Measurements from ENCODE around the gene ODAPH.
"Not testable (repeated sequence)": the region's sequence is repeated elsewhere in the genome, so short reads cannot be mapped to it uniquely, and the experiment has no call there.

Gene ODAPH, protein sequence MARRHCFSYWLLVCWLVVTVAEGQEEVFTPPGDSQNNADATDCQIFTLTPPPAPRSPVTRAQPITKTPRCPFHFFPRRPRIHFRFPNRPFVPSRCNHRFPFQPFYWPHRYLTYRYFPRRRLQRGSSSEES

DNA sequence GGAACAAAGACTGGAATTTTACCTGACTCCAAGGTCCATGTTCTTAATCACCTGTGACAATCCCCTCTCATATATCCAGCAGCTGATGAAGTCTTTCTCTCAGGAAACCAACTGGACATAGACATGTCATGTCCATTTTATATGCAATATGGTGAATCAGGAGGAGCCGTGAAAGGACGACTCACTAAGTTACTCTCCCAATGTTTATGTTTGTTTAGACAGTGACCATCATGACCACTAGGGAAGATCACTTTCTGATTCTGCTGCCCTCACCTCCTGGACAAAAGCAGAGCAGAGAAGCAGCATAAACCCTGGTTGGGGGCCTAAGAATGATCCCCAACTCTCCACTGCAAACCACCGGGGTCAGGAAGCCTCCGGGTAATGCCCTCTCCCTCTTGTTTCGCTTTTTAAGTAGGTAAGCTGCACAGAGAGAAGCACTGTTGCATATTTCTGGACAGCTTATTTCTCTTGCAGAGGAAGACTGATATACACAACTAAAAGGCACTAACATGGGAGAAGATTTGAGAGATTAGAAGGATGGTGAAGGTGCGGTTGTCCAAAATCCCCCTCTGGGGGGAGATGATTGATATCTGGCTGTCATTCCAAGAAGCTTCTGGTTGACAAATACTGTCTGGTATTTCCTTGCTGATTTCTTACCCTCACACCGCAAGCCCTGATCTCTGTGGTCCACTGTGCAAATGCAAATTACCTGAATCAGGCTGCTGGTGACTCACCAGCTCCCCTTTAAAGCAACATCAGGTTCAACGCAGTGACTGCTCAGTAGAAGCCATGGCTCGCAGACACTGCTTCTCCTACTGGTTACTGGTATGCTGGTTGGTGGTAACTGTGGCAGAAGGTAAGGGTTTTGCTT is at the start of gene ODAPH:
Gene ODAPH (plus strand): TSS at position 773 of the 871 bp plus-strand sequence. CDS start 17 bp downstream, at position 790.
- DNase-seq, result peak in 1 of 2 donors; percentile 3

DNA sequence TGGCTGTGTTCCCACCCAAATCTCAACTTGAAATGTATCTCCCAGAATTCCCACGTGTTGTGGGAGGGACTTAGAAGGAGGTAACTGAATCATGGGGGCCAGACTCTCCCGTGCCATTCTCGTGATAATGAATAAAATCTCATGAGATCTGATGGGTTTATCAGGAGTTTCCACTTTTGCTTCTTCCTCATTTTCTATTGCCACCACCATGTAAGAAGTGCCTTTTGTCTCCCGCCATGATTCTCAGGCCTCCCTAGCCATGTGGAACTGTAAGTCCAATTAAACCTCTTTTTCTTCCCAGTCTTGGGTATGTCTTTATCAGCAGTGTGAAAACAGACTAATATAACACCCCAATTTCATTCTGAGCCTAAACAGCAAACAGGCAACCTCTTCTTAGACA is 46.3 kb upstream of the ODAPH start:
- DNase-seq, result not testable (repeated sequence)

DNA sequence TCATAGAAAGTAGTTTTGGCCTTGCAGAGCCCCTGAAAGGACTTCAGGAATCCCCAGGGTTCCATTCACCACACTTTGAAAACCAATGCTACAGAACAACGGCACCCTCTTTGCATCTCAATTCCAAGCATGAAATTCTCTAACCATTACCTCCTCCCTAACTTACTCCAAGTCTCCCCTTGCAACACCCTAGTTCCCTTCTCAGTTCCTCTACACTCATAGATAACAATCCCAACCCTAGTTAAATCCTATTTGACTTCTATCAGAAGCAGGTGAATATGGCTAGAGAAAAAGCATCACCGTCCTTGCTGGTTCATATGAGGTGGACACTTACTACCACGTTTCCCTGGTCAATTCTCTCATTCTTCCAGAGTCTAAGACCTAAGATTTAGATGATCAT is 44.0 kb upstream of the ODAPH start:
- DNase-seq, result no peak

DNA sequence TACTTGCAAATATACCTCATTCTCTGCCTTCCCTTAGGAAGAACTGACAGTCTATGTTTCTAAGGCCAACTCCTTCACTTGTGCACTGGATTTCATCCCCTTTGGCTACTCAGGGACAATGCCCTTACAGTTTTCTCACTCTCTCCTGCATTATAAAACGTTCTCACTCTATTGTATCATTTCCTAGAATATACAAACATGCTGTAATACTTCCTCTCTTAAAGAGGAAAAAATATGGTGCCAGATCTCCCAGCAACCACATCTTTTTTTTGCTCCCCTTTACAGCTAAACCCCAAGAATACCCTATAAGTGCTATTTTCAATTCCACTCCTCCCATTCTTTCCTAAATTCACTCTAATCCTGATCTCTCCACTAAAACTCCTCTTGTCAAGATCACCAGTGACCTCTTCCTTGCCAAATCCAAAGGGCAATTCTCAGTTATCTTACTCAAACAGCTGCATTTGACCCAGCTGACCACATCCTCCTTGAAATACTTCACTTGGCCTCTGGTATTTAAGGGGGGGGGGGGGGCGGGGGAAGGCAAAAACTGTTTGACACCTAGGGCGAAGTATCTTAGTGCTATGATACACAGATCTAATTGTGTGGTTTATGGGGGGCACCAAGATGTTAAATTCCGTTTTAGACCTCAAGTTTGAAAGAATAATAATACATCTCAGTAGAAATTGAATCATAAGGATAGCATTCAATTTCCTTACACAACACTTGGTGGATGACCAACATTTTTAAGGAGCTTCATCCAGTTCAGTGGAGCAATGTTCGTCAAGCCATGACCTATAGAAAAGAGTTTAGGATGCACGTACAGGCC is 43.3 kb upstream of the ODAPH start:
- peak in 1 of 2 donors; percentile 26 for DNase-seq

DNA sequence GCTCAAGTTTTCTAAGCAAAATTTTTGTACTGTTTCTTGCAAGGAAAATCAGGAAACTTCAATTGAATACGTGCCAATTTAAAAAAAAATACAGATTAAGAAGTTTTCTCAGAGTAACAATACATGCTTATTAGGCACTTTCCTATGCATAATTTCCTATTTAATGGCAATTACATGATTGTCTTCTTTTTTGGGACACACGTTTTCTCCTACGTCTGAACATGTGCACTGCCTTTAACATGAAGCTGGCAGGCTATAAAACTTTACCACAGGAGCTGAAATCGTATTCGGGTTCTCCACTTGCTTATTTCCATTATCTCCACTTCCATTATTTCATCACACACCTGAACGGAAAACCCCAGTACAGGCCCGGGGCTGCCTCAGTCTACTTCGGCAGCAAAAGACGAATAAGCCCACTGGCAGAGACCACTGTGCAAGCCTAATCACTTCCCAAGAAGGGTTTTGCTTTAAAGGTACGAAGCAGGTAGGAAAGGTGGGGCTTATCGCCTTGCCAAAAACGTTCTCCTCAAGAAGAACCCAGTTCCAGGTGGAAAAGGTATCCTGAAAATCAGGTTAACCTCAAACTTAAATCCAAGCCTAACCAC is 42.2 kb upstream of the ODAPH start:
- DNase-seq, result no peak

DNA sequence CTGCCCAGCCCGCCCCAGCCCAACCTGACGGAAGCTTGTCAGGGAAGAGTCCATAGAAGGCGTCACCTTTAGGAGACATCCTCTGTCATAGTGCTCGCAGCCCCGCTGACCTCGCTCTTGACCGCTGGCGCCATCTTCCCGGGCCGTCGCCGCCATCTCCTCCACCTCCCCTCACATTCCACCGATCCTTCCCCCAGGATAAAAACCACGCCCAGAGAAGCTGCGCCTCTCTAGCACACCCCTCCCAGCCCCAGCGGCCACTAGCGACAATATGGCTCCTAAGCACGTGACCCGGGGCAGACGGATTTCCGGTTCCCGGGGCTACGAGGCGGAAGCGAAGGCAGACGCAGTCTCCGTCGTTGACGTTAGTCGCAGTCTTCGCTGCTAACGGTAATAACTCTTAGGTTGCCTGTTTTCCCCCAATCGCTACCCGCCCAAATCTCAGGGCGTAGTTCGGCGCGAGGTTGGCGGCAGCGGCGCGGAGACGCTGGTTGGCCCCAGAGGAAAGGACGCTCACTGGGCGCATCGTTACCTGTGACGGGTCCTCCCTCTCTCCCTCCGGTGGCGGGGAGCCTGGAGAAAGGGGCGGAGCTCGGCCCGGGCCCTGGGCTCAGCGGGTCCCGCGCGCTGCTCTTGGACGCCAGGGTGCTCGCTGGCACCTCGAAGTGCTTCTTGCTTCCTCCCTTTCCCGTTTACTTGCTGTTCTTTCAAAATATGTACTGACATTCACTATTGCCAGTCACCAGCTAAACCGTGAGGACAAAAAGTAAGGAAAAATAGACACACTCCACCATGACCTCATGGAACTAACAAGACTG is 41.5 kb upstream of the ODAPH start, which contains the start of the genes RCHY1 and THAP6:
Gene RCHY1 (minus strand): TSS at position 273 of the 818 bp plus-strand sequence. CDS start 117 bp downstream, at position 156.
Gene THAP6 (plus strand): TSS at position 343 of the 818 bp plus-strand sequence. CDS start 980 bp downstream, outside the sequence.
- peak; percentile 91 to 92 for DNase-seq

DNA sequence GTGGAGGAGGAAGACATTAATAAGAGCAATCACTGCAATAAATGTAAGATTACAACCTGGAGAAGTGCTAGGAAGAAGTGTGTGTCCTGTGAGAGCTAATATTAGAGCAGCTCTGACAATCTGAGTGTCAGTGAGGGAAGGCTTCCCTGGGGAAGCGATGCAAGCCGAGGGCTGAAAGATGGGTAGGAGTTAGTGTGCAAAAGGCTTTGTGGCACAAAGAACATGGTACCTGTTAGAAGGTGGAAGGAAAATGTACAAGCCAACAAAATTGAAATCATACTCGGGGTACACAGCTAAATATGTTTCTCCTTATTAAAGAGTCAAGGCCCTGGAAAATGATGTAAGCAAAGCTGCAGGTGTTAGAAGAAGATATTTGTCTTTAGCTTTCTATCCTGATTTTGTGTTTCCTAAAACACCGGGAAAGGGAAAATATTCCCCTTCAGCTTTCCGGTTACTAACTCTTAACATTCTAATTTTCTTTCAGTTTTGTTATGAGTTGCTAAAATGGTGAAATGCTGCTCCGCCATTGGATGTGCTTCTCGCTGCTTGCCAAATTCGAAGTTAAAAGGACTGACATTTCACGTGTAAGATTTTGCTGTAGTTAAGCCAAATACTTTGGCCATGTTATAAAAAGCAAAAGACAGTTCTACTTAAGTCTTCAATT is 40.8 kb upstream of the ODAPH start:
- DNase-seq, result peak in 1 of 2 donors; percentile 58

DNA sequence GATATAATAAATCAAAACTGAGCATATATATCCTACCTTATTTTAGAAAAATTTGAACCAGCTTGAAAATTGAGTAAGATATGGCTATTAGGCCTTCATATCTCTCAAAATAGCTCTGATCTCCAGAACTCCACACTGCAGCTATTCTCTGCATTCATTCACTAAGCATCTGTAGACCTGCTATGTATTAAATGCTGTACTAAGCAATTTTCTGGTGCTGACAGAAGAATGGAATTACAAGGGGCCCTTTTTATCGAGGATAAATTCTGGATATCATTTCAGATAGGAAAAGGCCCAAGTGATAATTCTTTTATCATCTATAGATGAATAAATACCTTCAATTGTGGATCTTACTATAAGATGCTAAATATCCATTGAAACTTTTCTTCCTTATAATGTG is 39.7 kb upstream of the ODAPH start:
- no peak for DNase-seq

DNA sequence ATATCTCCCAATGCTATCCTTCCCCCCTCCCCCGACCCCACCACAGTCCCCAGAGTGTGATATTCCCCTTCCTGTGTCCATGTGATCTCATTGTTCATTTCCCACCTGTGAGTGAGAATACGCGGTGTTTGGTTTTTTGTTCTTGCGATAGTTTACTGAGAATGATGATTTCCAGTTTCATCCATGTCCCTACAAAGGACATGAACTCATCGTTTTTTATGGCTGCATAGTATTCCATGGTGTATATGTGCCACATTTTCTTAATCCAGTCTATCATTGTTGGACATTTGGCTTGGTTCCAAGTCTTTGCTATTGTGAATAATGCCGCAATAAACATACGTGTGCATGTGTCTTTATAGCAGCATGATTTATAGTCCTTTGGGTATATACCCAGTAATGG is 36.4 kb upstream of the ODAPH start:
- DNase-seq, result not testable (repeated sequence)

DNA sequence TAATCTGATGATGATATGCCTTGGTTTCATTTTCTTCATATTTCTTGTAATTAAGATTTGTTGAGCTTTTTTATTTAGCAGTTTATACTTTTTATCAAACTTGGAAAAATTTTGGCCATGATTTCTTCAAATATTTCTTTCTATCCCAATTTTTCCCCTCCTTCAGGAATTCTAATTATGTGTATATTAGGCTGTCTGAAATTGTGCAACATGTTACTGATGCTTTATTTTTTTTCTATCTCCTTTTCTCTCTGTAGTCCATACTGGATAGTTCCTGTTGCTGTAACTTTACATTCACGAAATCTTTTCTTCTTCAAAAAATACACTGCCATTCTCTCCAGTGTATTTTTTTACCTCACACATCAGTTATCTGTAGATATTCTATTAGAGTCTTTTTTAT is 30.8 kb upstream of the ODAPH start:
- DNase-seq, result no peak

DNA sequence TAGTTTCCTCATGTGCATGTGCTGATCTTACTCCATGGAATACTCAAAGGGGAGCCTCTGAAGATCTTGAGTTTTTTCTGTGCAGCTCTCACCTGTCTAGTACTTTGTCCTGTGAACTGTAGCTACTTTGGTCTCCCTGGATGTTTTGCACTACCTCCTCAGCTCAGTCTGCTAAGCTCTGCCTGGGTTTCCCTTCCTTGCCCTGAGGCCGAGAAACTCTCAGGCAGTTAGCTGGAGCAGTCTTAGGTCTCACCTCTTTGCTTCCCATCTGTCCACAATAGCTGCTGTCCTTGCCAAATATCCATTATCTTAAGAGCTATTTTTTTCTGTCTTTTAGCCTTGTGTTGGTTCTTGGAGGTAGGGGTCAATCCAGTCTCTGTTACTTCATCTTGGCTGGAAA is 30.0 kb upstream of the ODAPH start:
- DNase-seq, result no peak

DNA sequence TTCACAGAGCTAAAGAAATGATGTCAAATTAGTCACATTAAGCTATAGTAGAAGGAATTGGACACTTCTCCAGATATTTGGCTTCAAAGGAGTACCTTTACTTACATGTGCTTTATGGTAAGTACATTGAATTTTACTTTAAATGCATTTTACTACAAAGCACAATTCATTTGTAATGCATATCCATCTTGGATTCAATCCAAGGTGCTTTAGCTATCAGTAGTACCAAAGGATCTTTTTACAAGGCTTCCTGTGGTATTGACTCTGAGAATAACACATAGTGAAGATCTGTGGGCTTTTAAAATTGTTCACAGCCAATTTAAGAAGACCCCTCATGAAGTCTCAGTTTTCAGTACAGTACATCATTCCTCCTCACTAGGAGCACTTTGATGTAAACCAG is 28.4 kb upstream of the ODAPH start:
- DNase-seq, result no peak

DNA sequence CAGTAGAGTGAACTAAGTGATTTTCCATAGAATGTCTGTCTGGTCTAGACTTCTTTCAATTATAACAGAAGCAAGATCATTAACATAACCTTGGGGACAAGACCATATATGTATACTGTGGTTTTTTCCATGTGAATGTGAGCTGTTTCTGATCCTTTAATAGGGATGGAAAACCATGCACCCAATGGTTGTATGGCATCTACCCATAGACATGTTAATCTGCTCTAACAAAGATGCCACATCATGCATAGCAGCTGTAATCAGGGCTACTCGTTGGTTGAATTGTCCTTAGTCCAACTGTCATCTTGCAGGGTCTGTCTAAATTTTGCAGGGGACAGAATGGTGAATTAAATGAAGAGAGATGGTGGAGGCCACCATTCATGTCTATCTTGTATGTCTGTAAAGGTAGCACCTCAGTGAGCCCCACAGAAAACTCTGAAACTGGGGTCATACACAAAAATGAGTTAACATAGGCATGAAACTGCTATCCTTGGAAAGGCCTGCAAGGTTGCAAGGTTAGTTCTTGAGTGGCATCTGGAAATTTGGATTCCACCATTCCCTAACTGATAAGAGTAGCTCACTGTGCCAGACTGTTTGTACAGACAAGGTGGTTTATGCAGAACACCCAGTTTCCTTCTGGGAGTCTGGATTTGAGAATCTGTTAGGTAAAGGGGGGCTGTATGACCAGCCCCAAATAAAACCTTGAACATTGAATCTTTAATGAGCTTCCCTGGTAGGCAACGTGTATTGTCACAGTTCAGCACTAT is 25.1 kb upstream of the ODAPH start:
- no peak for DNase-seq

DNA sequence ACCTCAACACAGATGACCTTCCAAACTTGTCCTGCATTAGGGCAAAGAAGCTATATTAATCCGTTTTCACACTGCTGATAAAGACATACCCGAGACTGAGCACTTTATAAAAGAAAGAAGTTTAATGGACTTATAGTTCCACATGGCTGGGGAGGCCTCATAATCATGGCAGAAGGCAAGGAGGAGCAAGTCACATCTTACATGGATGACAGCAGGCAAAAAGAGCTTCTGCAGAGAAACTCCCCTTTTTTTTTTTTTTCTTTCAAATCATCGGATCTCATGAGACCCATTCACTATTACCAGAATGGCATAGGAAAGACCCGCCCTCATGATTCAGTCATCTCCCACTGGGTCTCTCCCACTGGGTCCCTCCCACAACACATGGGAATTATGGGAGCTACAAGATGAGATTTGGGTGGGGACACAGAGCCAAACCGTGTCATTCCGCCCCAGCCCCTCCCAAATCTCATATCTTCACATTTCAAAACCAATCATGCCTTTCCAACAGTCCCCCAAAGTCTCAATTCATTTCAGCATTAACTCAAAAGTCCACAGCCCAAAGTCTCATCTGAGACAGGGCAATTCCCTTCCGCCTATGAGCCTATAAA is 24.2 kb upstream of the ODAPH start:
- DNase-seq, result not testable (repeated sequence)

DNA sequence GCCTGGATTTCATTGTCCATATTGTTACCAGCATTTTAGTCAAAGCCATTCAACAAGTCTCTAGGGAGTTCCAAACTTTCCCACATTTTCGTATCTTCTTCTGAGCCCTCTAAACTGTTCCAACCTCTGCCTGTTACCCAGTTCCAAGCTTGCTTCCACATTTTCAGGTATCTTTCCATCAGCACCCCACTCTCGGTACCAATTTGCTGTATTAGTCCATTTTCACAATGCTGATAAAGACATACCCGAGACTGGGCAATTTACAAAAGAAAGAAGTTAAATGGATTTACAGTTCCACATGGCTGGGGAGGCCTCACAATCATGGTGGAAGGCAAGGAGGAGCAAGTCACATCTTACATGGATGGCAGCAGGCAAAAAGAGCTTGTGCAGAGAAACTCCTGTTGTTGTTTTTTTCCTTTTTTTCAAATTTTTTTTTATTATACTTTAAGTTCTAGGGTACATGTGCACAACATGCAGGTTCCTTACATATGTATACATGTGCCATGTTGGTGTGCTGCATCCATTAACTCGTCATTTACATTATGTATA is 22.5 kb upstream of the ODAPH start:
- DNase-seq, result not testable (repeated sequence)

DNA sequence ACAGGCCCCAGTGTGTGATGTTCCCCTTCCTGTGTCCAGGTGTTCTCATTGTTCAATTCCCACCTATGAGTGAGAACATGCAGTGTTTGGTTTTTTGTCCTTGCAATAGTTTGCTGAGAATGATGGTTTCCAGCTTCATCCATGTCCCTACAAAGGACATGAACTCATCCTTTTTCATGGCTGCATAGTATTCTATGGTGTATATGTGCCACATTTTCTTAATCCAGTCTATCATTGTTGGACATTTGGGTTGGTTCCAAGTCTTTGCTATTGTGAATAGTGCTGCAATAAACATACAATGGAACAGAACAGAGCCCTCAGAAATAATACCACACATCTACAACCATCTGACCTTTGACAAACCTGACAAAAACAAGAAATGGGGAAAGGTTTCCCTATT is 21.9 kb upstream of the ODAPH start:
- DNase-seq, result not testable (repeated sequence)

DNA sequence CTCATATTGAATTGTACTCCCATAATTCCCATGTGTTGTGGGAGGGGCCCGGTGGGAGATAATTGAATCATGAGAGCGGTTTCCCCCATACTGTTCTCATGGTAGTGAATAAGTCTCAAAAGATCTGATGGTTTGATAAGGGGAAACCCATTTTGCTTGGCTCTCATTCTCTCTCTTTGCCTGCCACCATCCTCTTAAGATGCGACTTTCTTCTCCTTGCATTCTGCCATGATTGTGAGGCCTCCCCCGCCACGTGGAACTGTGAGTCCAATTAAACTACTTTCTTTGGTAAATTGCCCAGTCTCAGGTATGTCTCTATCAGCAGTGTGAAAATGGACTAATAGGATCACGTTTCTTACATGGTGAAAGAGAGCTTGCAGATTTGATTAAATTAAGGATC is 18.6 kb upstream of the ODAPH start:
- not testable (repeated sequence) for DNase-seq

DNA sequence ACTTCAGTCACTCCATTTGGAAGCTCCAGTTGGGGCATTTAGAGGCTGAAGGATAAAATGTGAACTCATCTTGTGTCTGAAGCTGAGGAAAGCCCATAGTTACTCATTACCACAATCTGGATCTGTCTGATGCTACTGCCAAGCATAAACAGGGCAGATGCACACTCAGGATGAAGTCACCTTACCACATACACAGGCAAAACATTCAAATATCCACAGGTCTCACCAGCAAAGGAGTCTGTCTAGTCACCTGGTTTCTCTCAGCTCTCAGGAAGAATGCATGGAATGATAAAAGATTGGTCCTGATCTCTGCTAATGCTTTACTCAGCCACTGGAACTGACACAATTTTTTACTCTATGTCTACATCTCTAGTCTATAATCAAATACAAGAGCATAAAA is 13.0 kb upstream of the ODAPH start:
- no peak for DNase-seq

DNA sequence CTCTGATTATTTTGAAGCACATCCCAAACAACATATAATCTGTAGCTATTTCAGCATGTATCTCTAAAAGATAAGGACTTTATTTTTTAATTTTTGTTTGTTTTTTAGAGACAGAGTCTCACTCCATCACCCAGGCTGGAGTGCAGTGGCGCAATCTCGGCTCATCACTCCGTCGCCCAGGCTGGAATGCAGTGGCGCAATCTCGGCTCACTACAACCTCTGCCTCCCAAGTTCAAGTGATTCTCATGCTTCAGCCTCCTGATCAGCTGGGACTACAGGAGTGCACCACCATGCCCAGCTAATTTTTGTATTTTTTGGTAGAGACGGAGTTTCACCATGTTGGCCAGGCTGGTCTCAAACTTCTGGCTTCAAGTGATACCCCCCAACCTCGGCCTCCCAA is 11.6 kb upstream of the ODAPH start:
- DNase-seq, result not testable (repeated sequence)

DNA sequence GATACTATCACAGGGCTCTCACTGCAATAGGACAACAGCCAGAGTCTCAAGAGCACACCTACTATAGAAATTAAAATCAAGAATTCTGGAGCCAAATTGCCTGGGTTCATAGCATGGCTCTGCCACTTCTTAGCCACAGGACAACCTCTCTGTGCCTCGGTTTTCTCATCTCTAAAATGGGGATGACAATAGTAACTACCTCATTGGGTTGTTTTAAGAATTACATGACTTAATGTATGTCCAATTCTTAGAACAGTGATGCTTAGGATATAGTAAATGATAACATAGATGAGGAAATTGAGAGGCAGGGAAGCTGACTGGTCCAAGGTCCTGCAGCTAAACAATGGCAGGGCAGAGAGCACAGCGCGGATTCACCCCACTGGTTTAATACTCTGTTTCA is 11.0 kb upstream of the ODAPH start:
- no peak for DNase-seq
